ENCODE data around the gene ATP1A2.

GRCh38 chr1:160117709-160118183 lies 2.2 kb downstream of the ATP1A2 start:
- TF ChIP-seq CTCF (IDR thresholded peaks at IDR 0.05): no peak
- no peak for TF ChIP-seq POLR2AphosphoS5 (IDR thresholded peaks at IDR 0.05; ENCODE audit: low read depth, low read length)
- no peak for TF ChIP-seq REST (IDR thresholded peaks at IDR 0.05; ENCODE audit: insufficient read depth in 1 of 2, low read depth in 2 of 2, low read length in 1 of 2)
- no peak for TF ChIP-seq TCF7L2 (IDR thresholded peaks at IDR 0.05; ENCODE audit: low read depth, low read length)
- no peak for TF ChIP-seq SIN3A (IDR thresholded peaks at IDR 0.05; ENCODE audit: borderline replicate concordance, insufficient read depth, low read depth, low read length)

All from Panc1 (cell line).